ENCODE measurements around the gene SLC16A1. TPM values are rescaled to one million over a fixed set of nuclear protein-coding genes. Genes with fewer than 3 reads are reported as not detected.

The SLC16A1 gene
- total RNA-seq, 1 donor from 2014 or later = 149 TPM

DNA sequence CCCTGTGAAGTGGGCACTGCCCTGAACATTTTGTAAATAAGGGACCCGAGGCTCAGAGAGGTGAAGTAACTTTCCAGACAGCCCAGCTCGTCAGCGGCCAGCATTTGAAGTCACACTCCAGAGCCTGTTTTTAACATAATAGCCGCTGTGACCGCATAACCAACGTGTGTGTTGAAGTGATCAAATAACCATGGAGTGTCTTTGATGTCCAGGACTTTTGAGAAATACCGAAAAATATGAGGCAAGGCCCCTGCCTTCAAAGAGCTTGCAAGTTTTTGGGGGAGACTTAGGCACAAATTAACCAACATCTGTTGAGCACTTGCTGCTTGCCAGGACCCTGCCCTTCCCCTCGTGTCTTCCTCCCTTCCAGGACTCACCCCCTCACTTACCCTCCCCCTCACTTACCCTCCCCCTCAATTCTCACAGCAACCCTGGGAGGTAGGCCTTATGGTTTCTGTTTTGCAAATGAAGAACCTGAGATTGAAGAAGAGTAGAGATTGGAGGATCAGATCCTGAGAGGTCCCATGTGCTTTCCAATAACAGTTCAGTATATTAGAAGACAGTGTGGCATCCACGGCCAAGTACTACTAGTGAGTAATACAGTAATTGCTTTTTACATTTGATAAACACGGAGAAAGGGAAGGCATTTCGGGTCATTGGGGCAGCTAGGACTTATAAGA, 1.3 kb upstream of the SLC16A1 start:
- Histone ChIP-seq H3K4me1 (peaks cover 27% of the 10 kb centered on the region), H3F3A (ENCODE audit: low read depth) (peaks cover 47% of the 10 kb centered on the region), H3K4me2 (peak overlapping the region; percentile 91), H3K9me3 (ENCODE audit: low read depth) (no peaks in the 10 kb centered on the region), H4K20me1 (ENCODE audit: low read depth) (peaks cover 27% of the 10 kb centered on the region), H3K79me2 (ENCODE audit: low read depth) (peaks cover 79% of the 10 kb centered on the region), H3K9ac (no peak overlapping the region), H3K27me3 (no peaks in the 10 kb centered on the region), H3K27ac (no peak overlapping the region), H3K4me3 (peak overlapping the region; percentile 69), H3K36me3 (peaks cover 4% of the 10 kb centered on the region), H2AFZ (replicated peaks) (peak overlapping the region; percentile 97)
- Mint-ChIP-seq H3K36me3 (peaks cover 20% of the 10 kb centered on the region), H3K27me3 (ENCODE audit: insufficient read depth, low read depth) (peaks cover 4% of the 10 kb centered on the region), H3K4me1 (peaks cover 36% of the 10 kb centered on the region), H3K4me3 (peak overlapping the region; percentile 98), H3K27ac (no peak overlapping the region), H3K9me3 (no peaks in the 10 kb centered on the region)
- TF ChIP-seq CTCF (IDR thresholded peaks at IDR 0.05) (no peak), EZH2phosphoT487 (IDR thresholded peaks at IDR 0.05) (no peak), EZH2 (IDR thresholded peaks at IDR 0.05) (no peak)
- peak; percentile 12 for DNase-seq (ENCODE audit: low spot score)

DNA sequence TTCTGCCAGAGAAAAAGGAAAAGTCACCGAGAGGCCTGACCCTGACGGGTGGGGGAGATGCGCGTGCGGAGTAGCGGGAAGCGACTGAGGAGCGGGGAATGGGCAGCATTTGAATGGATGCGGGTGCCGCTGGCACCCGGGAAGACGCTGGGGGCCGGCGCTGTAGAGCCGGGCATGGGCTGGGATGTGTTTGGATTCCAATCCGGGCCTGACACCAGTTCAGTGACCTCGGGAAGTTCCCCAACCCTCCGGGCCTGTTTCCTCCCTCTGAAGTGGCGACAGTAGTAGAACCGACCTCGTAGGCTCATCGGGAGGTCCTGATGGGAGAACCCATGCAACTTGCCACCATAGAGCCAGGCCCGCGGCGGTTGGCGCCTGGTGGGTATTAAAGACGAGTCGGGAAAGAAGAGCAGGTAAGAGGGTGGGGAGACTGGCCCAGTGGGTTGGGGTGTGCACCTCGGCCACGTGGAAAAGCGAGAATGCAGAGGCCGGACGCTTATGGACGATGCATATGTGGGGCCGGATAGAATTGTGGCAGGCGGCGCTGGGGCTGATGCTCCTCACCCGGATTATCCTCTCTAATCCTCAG, 642 bp upstream of the SLC16A1 start:
- H3K9ac ChIP-seq = no peak overlapping the region
- H3K4me1 Mint-ChIP-seq = peaks cover 36% of the 10 kb centered on the region
- H3K27me3 Mint-ChIP-seq (ENCODE audit: insufficient read depth, low read depth) = peaks cover 4% of the 10 kb centered on the region
- H3K4me1 ChIP-seq = peaks cover 33% of the 10 kb centered on the region
- peak overlapping the region; percentile 98 for H3K4me3 Mint-ChIP-seq
- H3K9me3 ChIP-seq (ENCODE audit: low read depth) = no peaks in the 10 kb centered on the region
- peak overlapping the region; percentile 91 for H3K4me2 ChIP-seq
- peaks cover 20% of the 10 kb centered on the region for H3K36me3 Mint-ChIP-seq
- peaks cover 34% of the 10 kb centered on the region for H4K20me1 ChIP-seq (ENCODE audit: low read depth)
- H3K9me3 Mint-ChIP-seq = peaks cover 3% of the 10 kb centered on the region
- no peaks in the 10 kb centered on the region for H3K27me3 ChIP-seq
- peak overlapping the region; percentile 73 for H3K27ac ChIP-seq
- peaks cover 86% of the 10 kb centered on the region for H3K79me2 ChIP-seq (ENCODE audit: low read depth)
- TF ChIP-seq EZH2phosphoT487 (IDR thresholded peaks at IDR 0.05) (peak; percentile 30), CTCF (IDR thresholded peaks at IDR 0.05) (no peak)
- DNase-seq (ENCODE audit: low spot score) = peak; percentile 44
- peaks cover 4% of the 10 kb centered on the region for H3K36me3 ChIP-seq
- H3K27ac Mint-ChIP-seq = peak overlapping the region; percentile 67
- H2AFZ ChIP-seq (replicated peaks) = peak overlapping the region; percentile 97
- peaks cover 47% of the 10 kb centered on the region for H3F3A ChIP-seq (ENCODE audit: low read depth)
- H3K4me3 ChIP-seq = peak overlapping the region; percentile 69

GRCh38 chr1:112954945-112955772, 837 bp downstream of the SLC16A1 start:
- Histone ChIP-seq H3K4me3 (peak overlapping the region; percentile 69), H3K9me3 (ENCODE audit: low read depth) (no peaks in the 10 kb centered on the region), H3K4me1 (peaks cover 43% of the 10 kb centered on the region), H3K27me3 (no peaks in the 10 kb centered on the region), H3K4me2 (peak overlapping the region; percentile 91), H3F3A (ENCODE audit: low read depth) (peaks cover 44% of the 10 kb centered on the region), H4K20me1 (ENCODE audit: low read depth) (peaks cover 47% of the 10 kb centered on the region), H3K36me3 (no peaks in the 10 kb centered on the region), H3K79me2 (ENCODE audit: low read depth) (peaks cover 90% of the 10 kb centered on the region), H2AFZ (replicated peaks) (peak overlapping the region; percentile 97), H3K9ac (peak overlapping the region; percentile 19), H3K27ac (peak overlapping the region; percentile 73)
- Mint-ChIP-seq H3K36me3 (peaks cover 19% of the 10 kb centered on the region), H3K4me3 (peak overlapping the region; percentile 98), H3K27ac (peak overlapping the region; percentile 93), H3K4me1 (peaks cover 36% of the 10 kb centered on the region), H3K27me3 (ENCODE audit: insufficient read depth, low read depth) (peaks cover 4% of the 10 kb centered on the region), H3K9me3 (peaks cover 4% of the 10 kb centered on the region)
- TF ChIP-seq CTCF (IDR thresholded peaks at IDR 0.05) = no peak
- TF ChIP-seq EZH2 (IDR thresholded peaks at IDR 0.05) = no peak
- TF ChIP-seq EZH2phosphoT487 (IDR thresholded peaks at IDR 0.05) = no peak
- DNase-seq (ENCODE audit: low spot score) = peak; percentile 87
